WTC11 (cell line): ENCODE measurements around the gene TMEM179. TPM values are rescaled to one million over a fixed set of nuclear protein-coding genes. Genes with fewer than 3 reads are reported as not detected.

Experiments used
- ATAC-seq: fragments of 200-7000 bp; cut with Tn5 transposase; 2 replicates; pipeline ENCODE4 v1.10.0; 2021; ENCODE audit warnings: mild to moderate bottlenecking, moderate library complexity
- CTCF ChIA-PET: fragments of 300-600 bp; sonication (Branson Sonifier 250); formaldehyde crosslinking; loops from one replicate; lab custom pipeline; 2021; ENCODE audit warnings: antibody characterized with exemption; lab: Charles Lee
- POLR2A ChIA-PET: fragments of 350-600 bp; sonication (Branson Sonifier 250); formaldehyde crosslinking; loops from one replicate; lab custom pipeline; 2021; ENCODE audit warnings: antibody characterized with exemption; lab: Charles Lee
- DNase-seq: peaks from one replicate; pipeline ENCODE4 v3.0.0; 2021; ENCODE audit warnings: low spot score
- H3K27ac Mint-ChIP-seq: 2 replicates; pipeline ENCODE4 v1.8.0; 2021; ENCODE audit warnings: mixed read lengths
- H3K27me3 Mint-ChIP-seq: 2 replicates; pipeline ENCODE4 v1.8.0; 2021; ENCODE audit warnings: low read depth, mild to moderate bottlenecking, moderate library complexity, mixed read lengths
- H3K36me3 Mint-ChIP-seq: 2 replicates; pipeline ENCODE4 v1.8.0; 2021; ENCODE audit warnings: mixed read lengths
- H3K4me1 Mint-ChIP-seq: 2 replicates; pipeline ENCODE4 v1.8.0; 2022; ENCODE audit warnings: mixed read lengths
- H3K4me3 Mint-ChIP-seq: 2 replicates; pipeline ENCODE4 v1.8.0; 2021; ENCODE audit warnings: mild to moderate bottlenecking, moderate library complexity, mixed read lengths
- H3K9me3 Mint-ChIP-seq: 2 replicates; pipeline ENCODE4 v1.8.0; 2021; ENCODE audit warnings: mixed read lengths
- ARID4B ChIP-seq: sonication (generic); formaldehyde crosslinking; IDR thresholded peaks from 2 replicates; pipeline ENCODE4 v1.8.0; 2023; ENCODE audit warnings: missing genetic modification reagents, mild to moderate bottlenecking, borderline replicate concordance
- ATF6 ChIP-seq: sonication (generic); formaldehyde crosslinking; IDR thresholded peaks from 2 replicates; pipeline ENCODE4 v1.8.1; 2023; ENCODE audit warnings: mild to moderate bottlenecking, missing genetic modification reagents
- E2F1 ChIP-seq: sonication (generic); formaldehyde crosslinking; IDR thresholded peaks from 2 replicates; pipeline ENCODE4 v1.8.0; 2022; ENCODE audit warnings: mild to moderate bottlenecking, missing genetic modification reagents
- EMX1 ChIP-seq: fragments of 250-450 bp; sonication (Bioruptor Pico); IDR thresholded peaks from 2 replicates; pipeline ENCODE4 v1.8.0; 2021; ENCODE audit warnings: mild to moderate bottlenecking
- ETV6 ChIP-seq: sonication (generic); formaldehyde crosslinking; IDR thresholded peaks from 2 replicates; pipeline ENCODE4 v1.8.1; 2022; ENCODE audit warnings: mild to moderate bottlenecking, missing genetic modification reagents
- FOXP4 ChIP-seq: sonication (generic); formaldehyde crosslinking; IDR thresholded peaks from 2 replicates; pipeline ENCODE4 v1.8.0; 2022; ENCODE audit warnings: mild to moderate bottlenecking, missing genetic modification reagents
- GTF2I ChIP-seq: fragments of 250-450 bp; sonication (Bioruptor Pico); conservative IDR thresholded peaks from 2 replicates; pipeline ENCODE4 v1.4.0; 2021; ENCODE audit warnings: mild to moderate bottlenecking
- IRF2 ChIP-seq: sonication (generic); formaldehyde crosslinking; IDR thresholded peaks from 2 replicates; pipeline ENCODE4 v1.8.0; 2022; ENCODE audit warnings: low read depth, missing genetic modification reagents, borderline replicate concordance
- KAT7 ChIP-seq: sonication (generic); formaldehyde crosslinking; IDR thresholded peaks from 2 replicates; pipeline ENCODE4 v1.8.1; 2023; ENCODE audit warnings: missing genetic modification reagents, mild to moderate bottlenecking, borderline replicate concordance
- NR2C2 ChIP-seq: sonication (generic); formaldehyde crosslinking; IDR thresholded peaks from 2 replicates; pipeline ENCODE4 v1.8.0; 2022; ENCODE audit warnings: mild to moderate bottlenecking, missing genetic modification reagents
- PRRX2 ChIP-seq: fragments of 250-450 bp; sonication (Bioruptor Pico); IDR thresholded peaks from 2 replicates; pipeline ENCODE4 v1.8.0; 2021; ENCODE audit warnings: mild to moderate bottlenecking
- RORB ChIP-seq: fragments of 250-450 bp; sonication (Bioruptor Pico); IDR thresholded peaks from 2 replicates; pipeline ENCODE4 v1.9.0; 2021; ENCODE audit warnings: mild to moderate bottlenecking
- SP1 ChIP-seq: sonication (generic); formaldehyde crosslinking; conservative IDR thresholded peaks from 2 replicates; pipeline ENCODE4 v1.8.1; 2022; ENCODE audit warnings: missing genetic modification reagents
- ZNF138 ChIP-seq: sonication (generic); formaldehyde crosslinking; conservative IDR thresholded peaks from 2 replicates; pipeline ENCODE4 v1.8.1; 2022; ENCODE audit warnings: mild to moderate bottlenecking, moderate library complexity, missing genetic modification reagents
- ZNF232 ChIP-seq: sonication (generic); formaldehyde crosslinking; IDR thresholded peaks from 2 replicates; pipeline ENCODE4 v1.8.0; 2022; ENCODE audit warnings: mild to moderate bottlenecking, missing genetic modification reagents
- ZNF396 ChIP-seq: fragments of 250-450 bp; sonication (Bioruptor Pico); IDR thresholded peaks from 2 replicates; pipeline ENCODE4 v1.8.0; 2021; ENCODE audit warnings: mild to moderate bottlenecking, moderate library complexity, borderline replicate concordance
- ZNF423 ChIP-seq: fragments of 250-450 bp; sonication (Bioruptor Pico); IDR thresholded peaks from 2 replicates; pipeline ENCODE4 v2.1.2; 2022; ENCODE audit warnings: mild to moderate bottlenecking, moderate library complexity
- ZNF425 ChIP-seq: fragments of 250-450 bp; sonication (Bioruptor Pico); conservative IDR thresholded peaks from 2 replicates; pipeline ENCODE4 v1.9.0; 2021; ENCODE audit warnings: mild to moderate bottlenecking
- ZSCAN18 ChIP-seq: fragments of 250-450 bp; sonication (Bioruptor Pico); IDR thresholded peaks from 2 replicates; pipeline ENCODE4 v2.1.2; 2022; ENCODE audit warnings: mild to moderate bottlenecking, moderate library complexity
- total RNA-seq: library from RNA; stranded (reverse); gene quantifications from 3 replicates; pipeline ENCODE4 v1.2.3, GENCODE V29; 2021

Gene TMEM179
- total RNA-seq, 1 experiment from 2014 or later = 2.4 TPM

GRCh38 chr14:104643306-104643705, 38.7 kb upstream of the TMEM179 start:
- no peak for TF ChIP-seq ATF6
- no peak for TF ChIP-seq PRRX2
- no peak for TF ChIP-seq IRF2 (CRISPR knock-in tag)
- TF ChIP-seq ZNF423 (CRISPR knock-in tag) = no peak
- TF ChIP-seq ETV6 (CRISPR knock-in tag) = no peak
- no peak for TF ChIP-seq NR2C2 (CRISPR knock-in tag)
- no peak for TF ChIP-seq ZSCAN18
- ATAC-seq = no peak
- no peak overlapping the region for H3K4me3 Mint-ChIP-seq
- CTCF ChIA-PET = interaction anchor here (0.5 to 1.2 kb wide), 4 partner anchors 63 to 394 kb away, joined by 3 read pairs; no protein-coding TSS in a partner anchor
- no peak for DNase-seq
- peaks cover 4% of the 10 kb centered on the region for H3K27me3 Mint-ChIP-seq
- H3K4me1 Mint-ChIP-seq = peaks cover 13% of the 10 kb centered on the region
- no peak overlapping the region for H3K27ac Mint-ChIP-seq
- POLR2A ChIA-PET = no interaction called here
- H3K36me3 Mint-ChIP-seq = peaks cover 11% of the 10 kb centered on the region
- peaks cover 17% of the 10 kb centered on the region for H3K9me3 Mint-ChIP-seq

- DNase-seq = no peak
- Mint-ChIP-seq H3K9me3 (peaks cover 17% of the 10 kb centered on the region), H3K27me3 (peaks cover 4% of the 10 kb centered on the region), H3K27ac (no peak overlapping the region), H3K36me3 (peaks cover 11% of the 10 kb centered on the region), H3K4me1 (peaks cover 13% of the 10 kb centered on the region), H3K4me3 (no peak overlapping the region)
- TF ChIP-seq E2F1 = no peak
- TF ChIP-seq EMX1 = no peak
- TF ChIP-seq RORB (CRISPR knock-in tag) = no peak
- TF ChIP-seq ARID4B (CRISPR knock-in tag) = no peak
- no peak for TF ChIP-seq GTF2I (CRISPR knock-in tag)
- TF ChIP-seq SP1 (CRISPR knock-in tag) = no peak
- TF ChIP-seq FOXP4 (CRISPR knock-in tag) = no peak
- TF ChIP-seq KAT7 (CRISPR knock-in tag) = no peak
- no peak for TF ChIP-seq NR2C2 (CRISPR knock-in tag)
- TF ChIP-seq ZNF425 (CRISPR knock-in tag) = no peak
- no peak for TF ChIP-seq ZNF138 (CRISPR knock-in tag)
- TF ChIP-seq ZNF396 = no peak
- no peak for TF ChIP-seq ZNF232 (CRISPR knock-in tag)
- TF ChIP-seq ZNF423 (CRISPR knock-in tag) = no peak
- ChIA-PET CTCF (interaction anchor here (0.9 to 1.9 kb wide), 3 partner anchors 48 to 184 kb away, joined by 3 to 4 read pairs (median 3); no protein-coding TSS in a partner anchor), POLR2A (no interaction called here)
- ATAC-seq = no peak
Observed at GRCh38 chr14:104642540-104642868, 37.9 kb upstream of the TMEM179 start.
